Stimulated activated naive CD8-positive, alpha-beta T cell treated with anti-CD3 and anti-CD28 coated beads, Interleukin-15, Interleukin-2, amounts not matched to agents 100 U/mL and 50 U/mL, for 24 hours (primary cell): ENCODE results near the gene PRKAG3.
"Not testable (repeated sequence)": the region's sequence is repeated elsewhere in the genome, so short reads cannot be mapped to it uniquely, and the experiment has no call there.

ENCODE experiments used
- ATAC-seq: fragments of 150-1000 bp; cut with Tn5 transposase; one replicate; pipeline ENCODE4 v1.10.0; 2021
- DNase-seq: peaks from one replicate; pipeline ENCODE4 v3.0.0; 2021

The PRKAG3 gene

DNA sequence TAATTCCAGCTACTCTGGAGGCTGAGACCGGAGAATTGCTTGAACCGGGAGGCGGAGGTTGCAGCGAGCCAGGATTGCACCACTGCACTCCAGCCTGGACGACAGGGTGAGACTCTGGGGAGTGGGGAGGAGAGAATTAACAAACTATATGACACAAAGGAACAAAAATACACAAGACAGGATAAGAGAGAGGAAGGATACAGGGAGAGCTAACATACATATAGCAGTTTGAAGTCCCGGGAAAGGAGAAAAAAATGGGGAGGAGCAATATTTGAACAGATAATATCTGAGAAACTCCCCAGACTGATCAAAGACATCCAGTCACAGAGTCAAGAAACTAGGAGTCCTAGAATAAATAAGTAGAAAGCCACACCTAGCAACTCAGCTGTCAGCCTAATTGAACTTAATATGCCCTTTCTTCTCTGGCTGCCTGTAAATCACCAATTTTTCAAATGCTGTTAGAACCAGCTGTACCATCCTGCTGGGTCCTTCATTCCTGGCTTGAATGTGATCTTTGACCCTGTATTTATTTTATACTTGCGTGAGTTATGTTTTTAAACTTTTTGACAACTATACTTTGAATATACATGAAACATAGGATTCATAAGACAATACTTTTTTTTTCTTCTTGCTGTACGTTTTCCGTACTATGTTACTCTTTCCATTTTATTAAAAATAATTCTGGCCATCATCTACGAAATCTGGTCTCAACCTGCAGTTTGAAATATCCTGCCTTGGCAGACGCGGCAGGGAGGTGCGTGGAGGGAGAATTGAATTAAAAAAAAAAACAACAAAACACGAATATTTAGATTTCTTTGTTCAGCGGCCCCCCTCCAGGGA, 50.5 kb downstream of the PRKAG3 start:
- ATAC-seq (no peak), DNase-seq (no peak)

GRCh38 chr2:218780046-218780445, 51.6 kb downstream of the PRKAG3 start:
- ATAC-seq (no peak), DNase-seq (no peak)

GRCh38 chr2:218777276-218777990, 54.2 kb downstream of the PRKAG3 start:
- DNase-seq, result no peak
- ATAC-seq, result no peak

DNA sequence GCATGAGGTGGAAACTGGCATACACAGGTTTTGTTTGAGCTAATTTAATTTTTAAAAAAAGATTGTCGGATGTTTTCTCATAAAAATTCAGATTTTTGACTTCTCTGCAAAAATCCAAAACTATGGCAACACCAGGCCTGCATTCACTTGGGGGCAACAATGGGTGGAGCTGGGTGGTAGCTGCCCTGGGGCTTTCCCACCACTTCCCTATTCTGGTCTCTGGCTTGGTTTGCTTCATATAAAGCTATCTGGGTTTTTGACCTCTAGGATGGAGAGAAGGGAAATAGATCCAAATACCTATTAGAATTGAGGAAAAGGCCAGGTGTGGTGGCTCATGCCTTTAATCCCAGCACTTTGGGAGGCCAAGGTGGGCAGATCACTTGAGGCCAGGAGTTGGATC, 55.1 kb downstream of the PRKAG3 start:
- ATAC-seq (no peak), DNase-seq (no peak)

- no peak for DNase-seq
- ATAC-seq, result no peak
These were observed 57.7 kb downstream of the PRKAG3 start for GRCh38 chr2:218773881-218774280.

DNA sequence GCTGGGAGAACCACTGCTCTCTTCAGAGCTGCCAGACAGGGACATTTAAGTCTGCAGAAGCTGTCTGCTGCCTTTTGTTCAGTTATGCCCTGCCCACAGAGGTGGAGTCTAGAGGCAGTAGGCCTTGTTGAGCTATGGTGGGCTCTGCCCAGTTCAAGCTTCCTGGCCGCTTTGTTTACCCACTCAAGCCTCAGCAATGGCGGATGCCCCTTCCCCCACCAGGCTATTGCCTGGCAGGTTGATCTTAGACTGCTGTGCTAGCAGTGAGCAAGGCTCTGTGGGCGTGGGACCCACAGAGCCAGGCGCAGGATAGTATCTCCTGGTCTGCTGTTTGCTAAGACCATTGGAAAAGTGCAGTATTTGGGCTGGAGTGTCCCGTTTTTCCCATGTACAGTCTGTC, 58.8 kb downstream of the PRKAG3 start:
- ATAC-seq, DNase-seq: not testable (repeated sequence)
